MCF 10A (cell line): Measurements from ENCODE around the gene ELF1. TPM values are rescaled to one million over a fixed set of nuclear protein-coding genes. Genes with fewer than 3 reads are reported as not detected.

Experiments used
- BruUV-seq: library from RNA; stranded (reverse); fragments of 400-500 nt; replicated peaks from 2 replicates; lab custom pipeline; 2021; lab: Mats Ljungman, UMichigan
- CTCF ChIA-PET: fragments of 300-600 bp; sonication (Branson Sonifier 250); formaldehyde crosslinking; extraction: SDS; loops from one replicate; lab custom pipeline; 2021; ENCODE audit warnings: antibody characterized with exemption, inconsistent platforms; lab: Yijun Ruan, JAX
- POLR2A ChIA-PET: fragments of 300-600, 350-650 bp; sonication (Branson Sonifier 250); formaldehyde crosslinking; extraction: SDS; loops from one replicate; lab custom pipeline; 2020; ENCODE audit warnings: antibody characterized with exemption, inconsistent platforms; lab: Yijun Ruan, JAX
- DNase-seq: peaks from one replicate; pipeline ENCODE4 v3.0.0-alpha.2; 2018; ENCODE audit not compliant: unreplicated experiment
- H3K27ac Mint-ChIP-seq: one replicate; pipeline ENCODE4 v1.8.0; 2022; ENCODE audit warnings: mild to moderate bottlenecking, low read depth, mixed read lengths; ENCODE audit not compliant: unreplicated experiment
- H3K27me3 Mint-ChIP-seq: one replicate; pipeline ENCODE4 v1.8.0; 2022; ENCODE audit warnings: mixed read lengths; ENCODE audit not compliant: insufficient read depth, unreplicated experiment
- H3K36me3 Mint-ChIP-seq: one replicate; pipeline ENCODE4 v1.8.0; 2022; ENCODE audit warnings: mild to moderate bottlenecking, moderate library complexity, mixed read lengths; ENCODE audit not compliant: insufficient read depth, unreplicated experiment
- H3K4me1 Mint-ChIP-seq: one replicate; pipeline ENCODE4 v1.8.0; 2022; ENCODE audit warnings: mixed read lengths; ENCODE audit not compliant: insufficient read depth, unreplicated experiment
- H3K4me3 Mint-ChIP-seq: one replicate; pipeline ENCODE4 v1.8.0; 2022; ENCODE audit warnings: mild to moderate bottlenecking, moderate library complexity, mixed read lengths; ENCODE audit not compliant: unreplicated experiment
- H3K9me3 Mint-ChIP-seq: one replicate; pipeline ENCODE4 v1.8.0; 2022; ENCODE audit warnings: mixed read lengths; ENCODE audit not compliant: unreplicated experiment
- intact Hi-C: fragments of 100-400 bp; cut with micrococcal nuclease; formaldehyde crosslinking; loops from 2 replicates; pipeline ENCODE4 v1.14.1; 2022
- total RNA-seq: library from RNA; stranded (reverse); gene quantifications from 2 replicates; pipeline ENCODE4 v1.2.3, GENCODE V29; 2022
- TF ChIP-seq, protein P1 (sequence below): fragments of 200-600 bp; IDR thresholded peaks from one replicate; pipeline ENCODE4 v1.8.0; 2022; ENCODE audit warnings: antibody characterized with exemption, mild to moderate bottlenecking; ENCODE audit not compliant: unreplicated experiment

Gene ELF1
- total RNA-seq, 1 experiment from 2014 or later: 73.7 TPM

DNA sequence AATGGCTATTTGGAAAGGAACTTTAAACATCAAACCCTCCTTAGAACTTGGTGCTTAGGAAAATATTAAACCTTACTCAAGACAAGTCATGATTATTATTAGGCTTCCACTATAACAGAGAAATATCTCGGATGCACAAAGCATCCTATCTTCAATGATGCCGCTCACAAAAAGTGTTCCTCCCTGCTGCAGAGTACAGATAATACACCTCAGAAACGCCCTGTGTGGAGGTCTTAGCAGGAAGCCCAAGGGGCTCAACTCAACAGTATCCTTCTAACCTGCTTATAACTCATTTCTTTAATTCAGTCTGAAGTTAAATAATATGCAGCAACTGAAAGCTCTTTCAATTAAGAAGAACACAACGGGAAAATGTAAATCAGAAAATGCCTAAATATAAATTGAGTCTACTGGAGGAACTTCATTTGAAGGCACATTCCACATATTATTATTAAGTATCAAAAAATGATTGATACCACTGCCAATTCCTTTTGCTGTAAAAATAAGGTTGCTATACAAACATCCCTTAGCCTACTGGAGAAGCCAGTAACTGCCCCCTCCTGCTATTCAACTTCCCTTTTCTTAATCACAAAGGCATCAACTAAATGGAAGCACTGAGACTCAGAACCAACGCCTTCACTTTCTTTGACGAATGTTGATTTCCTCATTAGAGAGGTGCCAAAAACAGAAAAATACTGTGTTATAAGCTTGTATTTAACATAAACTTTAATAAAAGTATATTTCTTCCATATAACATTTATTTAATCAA, 12.0 kb downstream of the ELF1 start:
- Mint-ChIP-seq H3K27ac (peak overlapping the region; percentile 26), H3K4me1 (peaks cover 42% of the 10 kb centered on the region), H3K9me3 (no peaks in the 10 kb centered on the region), H3K27me3 (no peaks in the 10 kb centered on the region), H3K4me3 (no peak overlapping the region), H3K36me3 (peaks cover 16% of the 10 kb centered on the region)
- no peak for DNase-seq
- intact Hi-C loops: no loop called here
- ChIA-PET CTCF (interaction anchor here (2.4 kb wide), 1 partner anchor 48 kb away, joined by 7 read pairs; no protein-coding TSS in a partner anchor), POLR2A (interaction anchor here (0.6 to 2.7 kb wide), 4 partner anchors 9 to 54 kb away, joined by 3 to 35 read pairs (median 3); partner anchors contain the start of genes ELF1 and WBP4)
- TF ChIP-seq, protein P1, sequence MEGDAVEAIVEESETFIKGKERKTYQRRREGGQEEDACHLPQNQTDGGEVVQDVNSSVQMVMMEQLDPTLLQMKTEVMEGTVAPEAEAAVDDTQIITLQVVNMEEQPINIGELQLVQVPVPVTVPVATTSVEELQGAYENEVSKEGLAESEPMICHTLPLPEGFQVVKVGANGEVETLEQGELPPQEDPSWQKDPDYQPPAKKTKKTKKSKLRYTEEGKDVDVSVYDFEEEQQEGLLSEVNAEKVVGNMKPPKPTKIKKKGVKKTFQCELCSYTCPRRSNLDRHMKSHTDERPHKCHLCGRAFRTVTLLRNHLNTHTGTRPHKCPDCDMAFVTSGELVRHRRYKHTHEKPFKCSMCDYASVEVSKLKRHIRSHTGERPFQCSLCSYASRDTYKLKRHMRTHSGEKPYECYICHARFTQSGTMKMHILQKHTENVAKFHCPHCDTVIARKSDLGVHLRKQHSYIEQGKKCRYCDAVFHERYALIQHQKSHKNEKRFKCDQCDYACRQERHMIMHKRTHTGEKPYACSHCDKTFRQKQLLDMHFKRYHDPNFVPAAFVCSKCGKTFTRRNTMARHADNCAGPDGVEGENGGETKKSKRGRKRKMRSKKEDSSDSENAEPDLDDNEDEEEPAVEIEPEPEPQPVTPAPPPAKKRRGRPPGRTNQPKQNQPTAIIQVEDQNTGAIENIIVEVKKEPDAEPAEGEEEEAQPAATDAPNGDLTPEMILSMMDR: no peak
- BruUV-seq: no TSS peak

DNA sequence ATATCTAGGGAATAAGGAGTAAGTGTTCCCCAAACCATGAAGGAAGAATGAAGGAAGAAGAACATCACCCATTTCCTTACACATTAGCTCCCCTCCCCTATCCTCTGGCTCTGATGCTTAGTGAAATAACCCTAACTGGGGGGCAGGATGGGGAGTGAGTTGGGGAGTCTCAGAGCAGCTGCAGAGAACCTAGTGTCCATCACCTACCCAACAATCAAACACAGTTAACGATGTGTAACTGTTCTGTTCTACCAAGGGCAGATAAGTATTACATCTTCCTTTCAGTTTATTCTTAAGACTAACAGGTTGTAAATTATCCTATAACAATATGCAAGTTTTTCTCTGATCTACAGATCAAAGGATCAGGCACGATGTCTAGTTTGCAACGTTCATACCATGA, 12.8 kb downstream of the ELF1 start:
- H3K4me3 Mint-ChIP-seq: no peak overlapping the region
- no peak overlapping the region for H3K27ac Mint-ChIP-seq
- H3K9me3 Mint-ChIP-seq: no peaks in the 10 kb centered on the region
- H3K36me3 Mint-ChIP-seq: peaks cover 7% of the 10 kb centered on the region
- ChIA-PET CTCF (no interaction called here), POLR2A (interaction anchor here (0.7 to 1.5 kb wide), 3 partner anchors 10 to 53 kb away, joined by 3 to 4 read pairs (median 3); no protein-coding TSS in a partner anchor)
- no peak for DNase-seq
- peaks cover 42% of the 10 kb centered on the region for H3K4me1 Mint-ChIP-seq
- no TSS peak for BruUV-seq
- H3K27me3 Mint-ChIP-seq: no peaks in the 10 kb centered on the region
- TF ChIP-seq, protein P1: no peak
- intact Hi-C loops: no loop called here

DNA sequence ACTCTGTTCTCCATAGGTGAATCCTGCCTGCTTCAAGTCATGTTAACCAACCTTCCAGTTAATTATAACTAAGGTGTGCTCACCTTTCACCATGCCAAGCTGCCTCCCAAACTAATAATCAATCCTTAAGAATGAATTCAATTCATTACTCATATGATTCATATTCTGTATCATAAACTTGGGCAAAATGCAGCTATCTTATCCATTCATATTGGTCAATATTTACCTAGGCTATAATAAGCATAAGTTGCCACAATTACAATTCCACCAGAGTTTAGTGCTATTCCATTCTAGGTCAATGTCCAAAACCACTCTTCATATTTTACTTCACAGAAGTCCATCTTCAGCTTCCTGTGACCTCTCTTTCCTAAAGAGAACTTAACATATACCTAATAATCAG, 13.4 kb downstream of the ELF1 start:
- no peak for DNase-seq
- intact Hi-C loops: no loop called here
- TF ChIP-seq, protein P1: no peak
- H3K4me1 Mint-ChIP-seq: peaks cover 42% of the 10 kb centered on the region
- CTCF ChIA-PET: interaction anchor here (0.6 kb wide), 1 partner anchor 13 kb away, joined by 3 read pairs; the partner anchor contains the start of gene ELF1
- no TSS peak for BruUV-seq
- H3K4me3 Mint-ChIP-seq: peak overlapping the region; percentile 24
- H3K9me3 Mint-ChIP-seq: no peaks in the 10 kb centered on the region
- peaks cover 1% of the 10 kb centered on the region for H3K36me3 Mint-ChIP-seq
- H3K27ac Mint-ChIP-seq: no peak overlapping the region
- POLR2A ChIA-PET: interaction anchor here (0.7 to 1.5 kb wide), 3 partner anchors 9 to 53 kb away, joined by 3 to 4 read pairs (median 3); no protein-coding TSS in a partner anchor
- no peaks in the 10 kb centered on the region for H3K27me3 Mint-ChIP-seq

DNA sequence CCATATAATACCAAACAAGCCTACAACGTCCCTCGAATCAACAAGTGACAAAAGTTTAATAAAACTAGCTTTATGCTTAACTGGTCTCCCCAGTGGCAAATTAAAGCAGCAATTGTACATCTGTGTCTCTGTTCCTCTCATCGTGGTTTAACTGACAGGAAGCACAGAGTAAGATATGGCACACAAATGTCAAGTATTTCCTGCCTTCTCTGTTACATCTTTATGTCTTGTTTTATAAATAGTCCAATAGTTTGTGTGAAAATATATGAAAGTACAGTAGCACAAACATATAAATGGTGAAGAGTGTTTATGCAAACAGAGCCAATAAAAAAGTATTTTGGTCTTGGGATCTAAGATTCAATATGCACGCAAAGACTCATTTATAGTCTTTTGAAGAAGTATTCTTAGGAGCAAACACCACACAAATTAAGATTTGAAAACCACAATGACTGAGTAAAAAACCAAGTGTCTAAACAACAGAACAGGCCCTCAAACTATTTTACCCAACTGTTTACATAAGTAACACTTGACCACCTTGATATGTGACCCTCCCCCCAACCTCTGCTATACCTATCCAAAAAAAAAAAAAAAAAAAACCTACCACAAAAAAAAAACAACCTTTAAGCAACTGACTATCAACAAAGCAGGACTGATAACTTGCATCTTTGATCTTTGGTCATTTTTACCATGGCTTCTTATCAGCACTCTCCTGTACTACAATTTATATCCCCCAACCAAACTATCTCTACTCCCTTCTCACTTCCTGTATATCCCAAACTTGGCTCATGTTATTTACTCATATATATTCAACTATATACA, 14.0 kb downstream of the ELF1 start:
- Mint-ChIP-seq H3K27me3 (no peaks in the 10 kb centered on the region), H3K27ac (no peak overlapping the region), H3K4me3 (peak overlapping the region; percentile 24), H3K9me3 (no peaks in the 10 kb centered on the region), H3K36me3 (no peaks in the 10 kb centered on the region), H3K4me1 (peaks cover 42% of the 10 kb centered on the region)
- DNase-seq: no peak
- BruUV-seq: no TSS peak
- POLR2A ChIA-PET: interaction anchor here (0.7 to 1.5 kb wide), 2 partner anchors 9 to 54 kb away, joined by 3 to 4 read pairs; no protein-coding TSS in a partner anchor
- CTCF ChIA-PET: interaction anchor here (0.6 kb wide), 1 partner anchor 14 kb away, joined by 3 read pairs; the partner anchor contains the start of gene ELF1
- intact Hi-C loops: no loop called here
- TF ChIP-seq, protein P1: no peak
